HepG2 (cell line): ENCODE results near the gene SPTBN2. TPM values are rescaled to one million over a fixed set of nuclear protein-coding genes. Genes with fewer than 3 reads are reported as not detected.

Experiments used
- ADNP ChIP-seq: sonication (generic); formaldehyde crosslinking; IDR thresholded peaks from 2 replicates; pipeline ENCODE4 v1.4.0; 2020; ENCODE audit warnings: missing genetic modification reagents
- ARHGAP35 ChIP-seq: sonication (generic); formaldehyde crosslinking; IDR thresholded peaks from 2 replicates; pipeline ENCODE4 v1.9.0; 2022; ENCODE audit warnings: mild to moderate bottlenecking, inconsistent platforms, moderate library complexity, missing genetic modification reagents, borderline replicate concordance
- CCDC6 ChIP-seq: sonication (generic); formaldehyde crosslinking; IDR thresholded peaks from 2 replicates; pipeline ENCODE4 v1.8.1; 2022; ENCODE audit warnings: mild to moderate bottlenecking, missing genetic modification reagents, moderate library complexity
- ERF ChIP-seq: IDR thresholded peaks from 2 replicates; pipeline ENCODE4 v1.6.1; 2018; ENCODE audit warnings: missing biosample characterization, missing genetic modification reagents
- KDM3A ChIP-seq: IDR thresholded peaks from 2 replicates; pipeline ENCODE4 v1.6.1; 2018; ENCODE audit warnings: low read depth, missing compliant biosample characterization
- MED1 ChIP-seq: sonication (generic); formaldehyde crosslinking; IDR thresholded peaks from 2 replicates; pipeline ENCODE4 v1.4.0; 2020; ENCODE audit warnings: missing genetic modification reagents
- TAF1 ChIP-seq: sonication (generic); formaldehyde crosslinking; IDR thresholded peaks from 2 replicates; pipeline ENCODE4 v1.4.0; 2020; ENCODE audit warnings: missing genetic modification reagents
- THAP11 ChIP-seq: IDR thresholded peaks from 2 replicates; pipeline ENCODE4 v1.6.1; 2016; ENCODE audit warnings: missing biosample characterization, missing genetic modification reagents
- ZBTB42 ChIP-seq: sonication (generic); formaldehyde crosslinking; IDR thresholded peaks from 2 replicates; pipeline ENCODE4 v1.5.0; 2020; ENCODE audit warnings: mild to moderate bottlenecking, missing genetic modification reagents
- ZFX ChIP-seq: sonication (generic); formaldehyde crosslinking; IDR thresholded peaks from 2 replicates; pipeline ENCODE4 v1.4.0; 2020; ENCODE audit warnings: mild to moderate bottlenecking, low read depth, missing genetic modification reagents, moderate library complexity
- ZKSCAN1 ChIP-seq: fragments of 150-350 bp; IDR thresholded peaks from 2 replicates; pipeline ENCODE4 v1.6.1; 2014; ENCODE audit warnings: low read length
- ZNF101 ChIP-seq: sonication (generic); formaldehyde crosslinking; IDR thresholded peaks from 2 replicates; pipeline ENCODE4 v1.4.0; 2020; ENCODE audit warnings: mild to moderate bottlenecking, low read depth, missing genetic modification reagents, borderline replicate concordance
- ZNF136 ChIP-seq: sonication (generic); formaldehyde crosslinking; IDR thresholded peaks from 2 replicates; pipeline ENCODE4 v1.8.1; 2022; ENCODE audit warnings: low read depth, mild to moderate bottlenecking, moderate library complexity, missing genetic modification reagents
- ZNF329 ChIP-seq: sonication (generic); formaldehyde crosslinking; IDR thresholded peaks from 2 replicates; pipeline ENCODE4 v1.9.0; 2021; ENCODE audit warnings: low read depth, mild to moderate bottlenecking, missing genetic modification reagents
- ZNF367 ChIP-seq: sonication (generic); formaldehyde crosslinking; IDR thresholded peaks from 2 replicates; pipeline ENCODE4 v1.4.0; 2020; ENCODE audit warnings: missing genetic modification reagents, borderline replicate concordance
- ZNF547 ChIP-seq: sonication (generic); formaldehyde crosslinking; IDR thresholded peaks from 2 replicates; pipeline ENCODE4 v1.5.1; 2020; ENCODE audit warnings: mild to moderate bottlenecking, missing genetic modification reagents
- ZNF607 ChIP-seq: sonication (generic); formaldehyde crosslinking; IDR thresholded peaks from 2 replicates; pipeline ENCODE4 v1.5.1; 2020; ENCODE audit warnings: missing genetic modification reagents, mild to moderate bottlenecking, borderline replicate concordance
- ZNF616 ChIP-seq: sonication (generic); formaldehyde crosslinking; IDR thresholded peaks from 2 replicates; pipeline ENCODE4 v1.5.0; 2020; ENCODE audit warnings: low read depth, mild to moderate bottlenecking, missing genetic modification reagents
- ZNF670 ChIP-seq: sonication (generic); formaldehyde crosslinking; IDR thresholded peaks from 2 replicates; pipeline ENCODE4 v1.8.0; 2022; ENCODE audit warnings: mild to moderate bottlenecking, missing genetic modification reagents, borderline replicate concordance
- ZNF709 ChIP-seq: sonication (generic); formaldehyde crosslinking; IDR thresholded peaks from 2 replicates; pipeline ENCODE4 v1.5.0; 2020; ENCODE audit warnings: mild to moderate bottlenecking, missing genetic modification reagents
- ZNF710 ChIP-seq: sonication (generic); formaldehyde crosslinking; IDR thresholded peaks from 2 replicates; pipeline ENCODE4 v1.5.0; 2020; ENCODE audit warnings: mild to moderate bottlenecking, missing genetic modification reagents, borderline replicate concordance
- ZNF770 ChIP-seq: sonication (generic); formaldehyde crosslinking; IDR thresholded peaks from 2 replicates; pipeline ENCODE4 v1.5.0; 2020; ENCODE audit warnings: mild to moderate bottlenecking, missing genetic modification reagents
- ZSCAN31 ChIP-seq: sonication (generic); formaldehyde crosslinking; IDR thresholded peaks from 2 replicates; pipeline ENCODE4 v1.5.0; 2020; ENCODE audit warnings: low read depth, mild to moderate bottlenecking, missing genetic modification reagents
- ZSCAN5A ChIP-seq: sonication (generic); formaldehyde crosslinking; IDR thresholded peaks from 2 replicates; pipeline ENCODE4 v1.8.0; 2022; ENCODE audit warnings: mild to moderate bottlenecking, missing genetic modification reagents, borderline replicate concordance
- polyA plus RNA-seq, 8 experiments: library from polyadenylated mRNA; depleted of rRNA in 3 of 8; stranded (reverse) in 7 of 8; unstranded in 1 of 8; fragments of >200 nt; fragmentation: Illumina TruSeq in 4 of 8; extraction: Trizol in 4 of 8; gene quantifications; 2 replicates each; pipeline versions ENCODE4 v1.2.1 to v1.2.3, GENCODE V29; 2011 to 2016; ENCODE audit warnings: low read depth in 4 of 8, missing spikeins in 1 of 8, mixed read lengths in 1 of 8; ENCODE audit not compliant: insufficient read depth in 1 of 8
- total RNA-seq, 5 experiments: library from RNA; depleted of rRNA; stranded (reverse); fragments of >200 nt; fragmentation: Illumina TruSeq; extraction: Trizol; gene quantifications; 2 replicates each; pipeline ENCODE4 v1.2.3, GENCODE V29; 2016; ENCODE audit warnings: low read depth in 1 of 5

Gene SPTBN2
- total and polyA plus RNA-seq, 2 of the 13 experiments (the other 11 are each of a cell fraction or from before 2014, with no cell fraction given), result 0.65 to 4.0 TPM

GRCh38 chr11:66744485-66745355, 15.7 kb upstream of the SPTBN2 start (continued):
- TF ChIP-seq ZSCAN5A (CRISPR knock-in tag) (no peak), ZNF136 (0 out of 2 replicates have a peak, but pooled peaks have one; percentile 3), ARHGAP35 (CRISPR knock-in tag) (peak; percentile 67; the same call in 1 of the 2 replicates), ZNF710 (CRISPR knock-in tag) (no peak), ZNF616 (peak; percentile 86), ZNF709 (peak; percentile 57; the same call in 1 of the 2 replicates), ZNF329 (peak; percentile 67; the same call in 1 of the 2 replicates), MED1 (peak; percentile 31; the same call in 1 of the 2 replicates), ZNF367 (CRISPR knock-in tag) (no peak), ZNF670 (peak; percentile 85; the same call in 1 of the 2 replicates), ZNF607 (CRISPR knock-in tag) (peak; percentile 66; the same call in 1 of the 2 replicates), ZKSCAN1 (no peak), ZNF101 (CRISPR knock-in tag) (0 out of 2 replicates have a peak, but pooled peaks have one; percentile 70), TAF1 (CRISPR knock-in tag) (peak; percentile 80), THAP11 (CRISPR knock-in tag) (0 out of 2 replicates have a peak, but pooled peaks have one; percentile 46), KDM3A (0 out of 2 replicates have a peak, but pooled peaks have one; percentile 36), ADNP (CRISPR knock-in tag) (no peak), ZBTB42 (no peak), ZSCAN31 (no peak), ZNF770 (CRISPR knock-in tag) (peak; percentile 40; the same call in 1 of the 2 replicates), ERF (peak; percentile 61; the same call in 1 of the 2 replicates), CCDC6 (CRISPR knock-in tag) (peak; percentile 55; the same call in 1 of the 2 replicates), ZFX (CRISPR knock-in tag) (peak; percentile 93), ZNF547 (CRISPR knock-in tag) (peak; percentile 64; the same call in 1 of the 2 replicates)
